Measurements from ENCODE around the gene TMEM91.
A peak's percentile ranks its signal among the peaks of the same experiment; 100 is the strongest.
"Not testable (repeated sequence)": the region's sequence is repeated elsewhere in the genome, so short reads cannot be mapped to it uniquely, and the experiment has no call there.

TMEM91 gene

DNA sequence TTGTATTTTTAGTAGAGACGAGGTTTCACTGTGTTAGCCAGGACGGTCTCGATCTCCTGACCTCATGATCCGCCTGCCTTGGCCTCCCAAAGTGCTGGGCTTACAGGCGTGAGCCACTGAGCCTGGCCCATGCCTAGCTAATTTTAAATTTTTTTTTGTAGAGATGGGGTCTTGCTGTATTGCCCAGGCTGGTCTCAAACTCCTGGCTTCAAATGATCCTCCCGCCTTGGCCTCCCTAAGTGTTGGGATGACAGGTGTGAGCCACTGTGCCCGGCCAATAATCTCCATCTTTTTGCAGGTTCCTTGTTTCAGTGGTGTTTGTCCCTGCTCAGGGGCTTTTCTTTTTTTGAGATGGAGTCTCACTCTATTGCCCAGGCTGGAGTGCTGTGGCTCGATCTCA is 5.2 kb downstream of the TMEM91 start:
- DNase-seq, result not testable (repeated sequence)

DNA sequence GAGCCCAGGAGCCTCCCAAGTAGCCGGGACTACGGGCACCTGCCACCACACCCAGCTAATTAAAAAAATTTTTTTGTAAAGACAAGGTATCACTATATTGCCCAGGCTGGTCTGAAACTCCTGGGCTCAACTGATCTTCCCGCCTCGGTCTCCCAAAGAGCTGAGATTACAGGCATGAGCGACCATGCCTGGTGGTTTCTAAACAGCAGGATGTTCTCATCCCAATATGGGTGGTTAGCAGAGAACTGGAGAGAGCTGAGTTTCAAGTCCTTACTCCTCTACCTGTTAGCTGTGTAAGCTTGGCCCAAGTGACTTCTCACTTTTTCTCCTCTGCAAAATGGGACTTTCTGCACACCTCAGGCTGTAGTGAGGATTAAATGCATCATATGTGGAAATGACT is 8.0 kb downstream of the TMEM91 start:
- DNase-seq, result no peak

DNA sequence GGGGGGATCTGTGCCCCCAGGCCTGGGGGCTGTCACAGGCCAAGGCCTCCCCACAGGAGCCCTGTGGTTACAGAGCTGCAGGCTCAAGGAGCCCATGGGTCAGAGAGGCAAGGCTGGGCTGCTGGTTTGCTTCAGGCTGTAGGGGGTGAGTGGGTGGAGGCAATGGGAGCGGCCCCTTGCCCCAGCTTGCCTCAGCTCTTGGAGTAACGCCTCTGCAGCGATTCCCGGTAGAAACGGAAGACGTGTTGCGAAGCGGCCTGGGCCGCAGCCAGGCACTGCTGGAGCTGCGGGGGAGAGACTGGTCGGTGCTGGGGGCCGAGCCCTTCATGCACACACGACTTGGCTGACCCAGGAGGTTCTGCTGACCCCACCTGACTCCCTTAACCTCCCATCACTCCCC is 10.1 kb downstream of the TMEM91 start:
- no peak for DNase-seq

- DNase-seq, result no peak
Observed at GRCh38 chr19:41391618-41392017, 15.3 kb downstream of the TMEM91 start.

DNA sequence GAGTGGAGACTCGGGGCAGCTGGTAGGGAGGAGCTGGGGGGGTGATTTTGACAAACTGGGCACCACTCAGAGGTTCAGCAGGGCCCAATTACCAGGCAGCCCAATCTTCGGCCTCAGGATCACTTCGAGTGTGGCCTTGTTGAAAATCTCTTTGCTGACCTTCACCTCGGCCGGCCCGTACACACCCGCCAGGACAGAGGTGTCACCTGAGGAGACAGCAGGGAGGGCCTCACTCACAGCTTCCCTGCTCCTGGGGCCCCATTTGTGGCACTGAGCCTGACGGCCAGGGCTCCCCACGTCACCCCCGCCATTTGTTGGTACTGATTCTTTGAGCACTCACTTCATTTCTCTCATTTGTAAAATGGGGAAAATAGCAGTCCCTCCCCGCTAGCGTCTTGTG is 16.4 kb downstream of the TMEM91 start:
- no peak for DNase-seq

DNA sequence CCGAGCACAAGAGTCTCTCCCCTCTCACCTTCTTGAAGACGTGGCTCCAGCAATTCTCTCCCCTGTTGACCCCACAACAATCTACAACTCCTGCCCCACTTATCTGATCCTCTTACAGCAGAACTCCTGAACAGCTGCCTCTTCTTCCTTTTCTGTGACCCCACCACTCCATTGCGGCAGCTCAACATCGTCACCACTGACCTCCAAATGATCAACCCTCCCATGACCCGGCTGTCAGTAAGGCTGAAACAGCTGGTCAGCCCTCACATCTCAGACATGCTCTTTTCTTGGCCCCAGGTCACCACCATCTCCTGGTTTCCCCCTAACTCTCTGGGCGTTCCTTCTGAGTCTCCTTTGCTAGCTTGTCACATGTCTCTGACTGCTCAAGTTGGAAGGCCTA is 19.0 kb downstream of the TMEM91 start:
- no peak for DNase-seq

GRCh38 chr19:41397086-41398049 is 21.0 kb downstream of the TMEM91 start, which contains the start of the genes BCKDHA and EXOSC5:
Gene BCKDHA, plus strand, starts transcription at chr19:41397818. Its CDS starts 10 bp downstream, at chr19:41397828.
Gene EXOSC5, minus strand, starts transcription at chr19:41397359. Its CDS starts 31 bp downstream, at chr19:41397328.
- peak; percentile 92 for DNase-seq

GRCh38 chr19:41398050-41398418 is 21.7 kb downstream of the TMEM91 start:
- no peak for DNase-seq

- no peak for DNase-seq
Observed at GRCh38 chr19:41398598-41398997, 22.3 kb downstream of the TMEM91 start.

DNA sequence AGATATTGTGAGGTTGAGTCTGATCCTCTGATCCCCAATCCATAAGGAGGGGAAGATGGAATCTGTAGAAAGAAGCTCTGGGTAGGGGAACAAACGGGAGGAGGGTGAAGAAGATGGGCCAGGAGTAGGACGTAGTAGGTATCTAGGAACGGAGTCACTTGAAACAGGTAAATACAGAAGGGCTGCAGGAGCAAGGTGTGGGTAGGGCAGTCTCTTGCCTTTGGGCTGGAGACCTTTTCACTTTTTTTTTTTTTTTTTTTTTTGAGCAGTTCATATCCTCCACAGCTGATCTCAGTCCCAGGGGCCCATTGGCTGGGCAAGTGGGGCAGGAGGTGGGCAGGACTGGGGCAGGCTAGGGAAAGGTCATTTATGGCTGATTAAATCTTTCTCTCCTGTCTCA is 22.8 kb downstream of the TMEM91 start:
- no peak for DNase-seq

DNA sequence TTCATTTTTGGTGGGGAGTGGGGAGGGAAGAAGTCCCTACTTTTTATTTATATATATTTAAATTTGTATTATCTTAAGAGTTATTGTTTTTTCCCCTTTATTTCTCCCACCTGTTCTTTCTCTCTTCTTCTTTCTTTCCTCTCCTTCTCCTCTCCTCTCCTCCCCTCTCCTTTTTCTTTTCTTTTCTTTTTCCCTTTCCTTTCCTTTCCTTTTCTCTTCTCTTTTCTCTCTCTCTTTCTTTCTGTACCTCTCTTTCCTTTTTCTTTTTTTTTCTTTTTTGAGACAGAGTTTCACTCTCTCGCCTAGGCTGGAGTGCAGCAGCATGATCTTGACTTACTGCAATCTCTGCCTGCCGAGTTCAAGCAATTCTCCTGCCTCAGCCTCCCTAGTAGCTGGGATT is 23.2 kb downstream of the TMEM91 start:
- no peak for DNase-seq

GRCh38 chr19:41401483-41401882 is 25.1 kb downstream of the TMEM91 start:
- DNase-seq, result no peak

DNA sequence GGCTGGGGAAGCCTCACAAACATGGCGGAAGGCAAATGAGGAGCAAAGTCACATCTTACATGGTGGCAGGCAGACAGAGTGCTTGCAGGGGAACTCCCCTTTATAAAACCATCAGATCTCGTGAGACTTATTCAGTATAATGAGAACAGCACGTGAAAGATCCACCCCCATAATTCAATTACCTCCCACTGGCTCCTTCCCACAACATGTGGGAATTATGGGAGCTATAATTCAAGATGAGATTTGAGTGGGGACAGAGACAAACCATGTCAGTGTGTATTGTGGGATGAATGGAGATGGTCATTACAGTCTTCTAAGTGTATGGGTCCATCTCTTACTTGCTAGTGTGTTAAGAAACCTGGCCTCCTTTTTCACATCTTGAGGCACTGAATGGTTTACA is 25.7 kb downstream of the TMEM91 start:
- DNase-seq, result no peak

DNA sequence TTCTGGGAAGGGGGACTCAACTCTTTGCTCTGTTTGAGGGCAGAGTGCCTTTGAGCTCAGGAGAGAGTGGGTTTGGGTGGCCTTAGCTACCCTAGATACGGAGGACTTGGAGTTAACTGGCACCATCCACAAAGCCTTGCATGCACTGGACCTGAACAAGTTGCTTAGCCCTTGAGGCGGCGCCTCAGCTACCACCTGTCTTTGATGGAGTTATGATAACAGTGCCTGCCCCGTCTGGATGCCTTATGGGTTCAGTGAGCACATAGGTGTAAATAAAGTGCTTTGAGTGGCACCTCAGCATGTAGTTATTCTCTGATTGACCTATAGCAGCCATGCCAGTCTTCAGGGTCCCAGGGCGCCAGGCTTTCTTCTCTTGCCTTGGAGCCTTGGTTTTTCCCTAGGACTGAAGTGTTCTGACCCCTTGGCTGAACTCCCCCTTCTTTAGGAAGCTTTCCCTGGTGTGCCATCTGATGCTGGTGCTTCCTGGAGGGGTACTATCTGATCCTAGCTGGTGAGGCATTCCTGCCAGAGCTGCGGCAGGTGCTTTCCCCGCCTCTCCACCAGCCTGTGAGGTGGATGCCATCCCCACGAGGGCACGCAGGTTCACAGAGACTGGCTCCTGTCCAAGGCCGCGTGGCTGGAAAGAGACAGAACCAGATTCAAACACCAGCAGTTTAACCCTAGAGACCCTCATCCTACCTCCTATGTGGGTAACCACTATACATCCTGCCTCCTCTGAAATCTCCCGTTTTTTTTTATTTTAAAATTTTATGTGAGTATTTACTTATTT is 27.0 kb downstream of the TMEM91 start:
- DNase-seq, result no peak

- no peak for DNase-seq
Observed at GRCh38 chr19:41405776-41406175, 29.4 kb downstream of the TMEM91 start.

GRCh38 chr19:41407271-41407670 is 30.9 kb downstream of the TMEM91 start:
- DNase-seq, result peak; percentile 71

DNA sequence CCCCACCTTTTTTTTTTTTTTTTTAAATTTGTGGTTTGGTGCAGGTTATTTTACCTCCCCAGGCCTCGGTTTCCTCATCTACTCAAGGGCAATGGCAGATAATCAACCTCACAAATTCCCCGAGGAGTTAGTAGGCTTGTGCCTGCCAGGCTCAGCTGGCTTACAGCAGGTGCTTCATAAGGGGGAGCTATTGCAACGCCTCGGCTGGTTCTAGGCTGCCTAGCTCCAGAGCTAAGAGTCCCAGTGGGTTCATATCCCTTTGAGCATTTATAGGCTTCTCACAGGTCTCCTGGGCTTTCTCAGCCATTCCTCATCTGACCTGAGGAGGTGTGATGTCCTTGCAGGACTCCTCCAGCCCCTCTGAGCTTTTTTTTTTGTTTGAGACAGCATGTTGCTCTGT is 31.9 kb downstream of the TMEM91 start:
- DNase-seq, result no peak

DNA sequence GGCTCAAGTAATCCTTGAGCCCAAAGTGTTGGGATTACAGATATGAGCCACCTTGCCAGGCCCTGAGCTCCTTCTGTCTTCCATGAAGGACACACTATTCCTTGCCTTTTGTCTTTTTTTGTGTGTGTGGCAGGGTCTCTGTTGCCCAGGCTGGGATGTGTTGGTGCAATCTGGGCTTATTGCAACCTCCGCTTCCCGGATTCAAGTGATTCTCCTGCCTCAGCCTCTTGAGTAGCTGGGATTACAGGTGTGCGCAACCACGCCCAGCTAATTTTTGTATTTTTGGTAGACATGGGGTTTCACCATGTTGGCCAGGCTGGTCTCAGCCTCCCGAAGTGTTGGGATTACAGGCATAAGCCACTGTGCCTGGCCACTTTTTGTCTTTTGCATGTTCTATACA is 32.5 kb downstream of the TMEM91 start:
- DNase-seq, result not testable (repeated sequence)

- no peak for DNase-seq
Observed at GRCh38 chr19:41409288-41409687, 33.0 kb downstream of the TMEM91 start.

DNA sequence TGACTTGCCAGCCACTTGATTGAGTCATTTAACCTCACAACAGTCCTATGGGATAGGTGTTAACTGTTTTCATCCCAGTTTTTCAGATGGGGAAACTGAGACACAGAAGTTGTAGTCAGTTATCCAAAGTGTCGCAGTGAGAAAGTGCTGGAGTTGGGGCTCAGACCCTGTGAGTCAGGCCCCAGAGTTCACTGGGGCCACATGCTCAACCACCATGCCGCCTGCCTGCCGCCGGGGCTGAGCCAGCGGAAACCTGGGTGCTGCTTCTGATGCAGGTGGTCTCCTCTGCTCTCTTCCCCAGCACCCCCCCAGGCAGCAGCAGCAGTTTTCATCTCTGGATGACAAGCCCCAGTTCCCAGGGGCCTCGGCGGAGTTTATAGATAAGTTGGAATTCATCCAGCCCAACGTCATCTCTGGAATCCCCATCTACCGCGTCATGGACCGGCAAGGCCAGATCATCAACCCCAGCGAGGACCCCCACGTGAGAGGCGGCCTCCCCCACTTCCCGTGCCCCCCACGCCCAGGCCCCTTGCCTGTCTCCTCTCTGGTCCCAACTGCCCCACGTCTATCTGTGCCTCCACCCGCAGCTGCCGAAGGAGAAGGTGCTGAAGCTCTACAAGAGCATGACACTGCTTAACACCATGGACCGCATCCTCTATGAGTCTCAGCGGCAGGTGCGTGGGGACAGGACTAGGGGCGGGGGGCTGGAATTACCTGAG is 34.2 kb downstream of the TMEM91 start:
- DNase-seq, result no peak

- no peak for DNase-seq
Observed at GRCh38 chr19:41411100-41411967, 35.0 kb downstream of the TMEM91 start.

GRCh38 chr19:41411968-41412265 is 35.6 kb downstream of the TMEM91 start:
- no peak for DNase-seq

Data from SIG-M5 (cell line).